HG03575 (cell line): ENCODE data around the gene BCDIN3D.

Experiments used
- ATAC-seq: cut with Tn5 transposase; IDR thresholded peaks from one replicate; pipeline ENCODE4 v1.9.1; 2021; ENCODE audit not compliant: unreplicated experiment, insufficient number of reproducible peaks, low FRiP score; ENCODE audit errors: extremely low read depth

Gene BCDIN3D

GRCh38 chr12:49805409-49805808 is 37.5 kb downstream of the BCDIN3D start:
- ATAC-seq = no peak

- no peak for ATAC-seq
Measured at GRCh38 chr12:49804821-49805220, 38.1 kb downstream of the BCDIN3D start.

GRCh38 chr12:49803693-49804450 is 39.0 kb downstream of the BCDIN3D start:
- ATAC-seq = no peak

GRCh38 chr12:49801141-49802063 is 41.5 kb downstream of the BCDIN3D start:
- no peak for ATAC-seq

- ATAC-seq = no peak
Measured at GRCh38 chr12:49800421-49801140, 42.3 kb downstream of the BCDIN3D start.

GRCh38 chr12:49798934-49799333 is 44.0 kb downstream of the BCDIN3D start:
- no peak for ATAC-seq

GRCh38 chr12:49798248-49798647 is 44.7 kb downstream of the BCDIN3D start:
- ATAC-seq = no peak

- ATAC-seq = no peak
Measured at GRCh38 chr12:49797449-49797776, 45.5 kb downstream of the BCDIN3D start.

- no peak for ATAC-seq
Measured at GRCh38 chr12:49796606-49797448, 46.1 kb downstream of the BCDIN3D start.

- no peak for ATAC-seq
Measured at GRCh38 chr12:49796155-49796554, 46.8 kb downstream of the BCDIN3D start.

- ATAC-seq = no peak
Measured at GRCh38 chr12:49795654-49796105, 47.2 kb downstream of the BCDIN3D start.

- ATAC-seq = no peak
Measured at GRCh38 chr12:49794811-49795653, 47.9 kb downstream of the BCDIN3D start.

GRCh38 chr12:49794021-49794420 is 48.9 kb downstream of the BCDIN3D start:
- no peak for ATAC-seq

- ATAC-seq = no peak
Measured at GRCh38 chr12:49793620-49794019, 49.3 kb downstream of the BCDIN3D start.

GRCh38 chr12:49792976-49793580 is 49.8 kb downstream of the BCDIN3D start:
- no peak for ATAC-seq

- no peak for ATAC-seq
Measured at GRCh38 chr12:49792181-49792970, 50.5 kb downstream of the BCDIN3D start.

GRCh38 chr12:49791700-49792099 is 51.2 kb downstream of the BCDIN3D start:
- ATAC-seq = no peak
